Islet precursor cell (in vitro differentiated cells): ENCODE measurements around the gene CIAPIN1.
"Not testable (repeated sequence)": the region's sequence is repeated elsewhere in the genome, so short reads cannot be mapped to it uniquely, and the experiment has no call there.

Source experiments
- DNase-seq: peaks from one replicate; pipeline ENCODE4 v3.0.0-alpha.2; 2018

CIAPIN1 gene

GRCh38 chr16:57403965-57404817, 43.0 kb downstream of the CIAPIN1 start, which contains the start of gene CCL17:
TSS of gene CCL17 (plus strand) at chr16:57404767. CDS start at chr16:57413933, 9,166 bp downstream.
- no peak for DNase-seq

- DNase-seq, result peak; percentile 63
Measured at GRCh38 chr16:57401943-57402640, 45.1 kb downstream of the CIAPIN1 start.

- not testable (repeated sequence) for DNase-seq
Measured at GRCh38 chr16:57397493-57397892, 49.7 kb downstream of the CIAPIN1 start.

GRCh38 chr16:57396786-57397185, 50.4 kb downstream of the CIAPIN1 start:
- DNase-seq, result no peak

DNA sequence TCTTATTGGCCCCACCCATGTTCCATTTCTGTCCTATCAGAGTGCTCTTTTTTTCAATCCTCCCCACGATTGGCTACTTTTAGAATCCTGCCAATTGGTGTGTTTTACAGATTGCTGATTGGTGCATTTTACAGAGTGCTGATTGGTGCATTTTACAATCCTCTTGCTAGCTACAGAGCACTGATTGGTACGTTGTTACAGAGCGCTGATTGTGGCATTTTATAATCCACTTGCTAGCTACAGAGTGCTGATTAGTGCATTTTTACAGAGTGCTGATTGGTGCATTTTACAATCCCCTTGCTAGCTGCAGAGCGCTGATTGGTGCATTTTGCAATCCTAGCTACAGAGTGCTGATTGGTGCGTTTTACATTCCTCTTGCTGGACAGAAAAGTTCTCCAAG, 52.2 kb downstream of the CIAPIN1 start:
- DNase-seq, result no peak

DNA sequence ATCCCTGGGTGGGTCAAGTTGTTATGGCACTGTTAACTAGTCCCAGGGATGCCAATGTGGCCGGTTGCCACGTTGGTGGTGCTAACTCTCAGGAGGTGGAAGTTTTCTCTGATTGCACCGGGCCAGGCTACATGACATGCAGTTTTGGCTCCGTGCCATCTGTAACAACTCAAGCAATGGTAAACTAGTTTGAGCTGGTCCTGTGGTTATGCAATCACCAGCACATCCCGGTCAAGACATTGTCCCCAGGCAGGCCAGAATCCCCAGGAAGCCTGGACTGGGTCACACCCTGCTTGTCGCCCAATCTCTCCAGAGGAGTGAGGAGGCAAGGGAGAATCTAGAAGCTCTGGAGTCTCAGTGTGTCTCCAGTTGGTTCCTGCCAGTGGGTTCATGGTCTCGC, 52.7 kb downstream of the CIAPIN1 start:
- no peak for DNase-seq

GRCh38 chr16:57392694-57393093, 54.5 kb downstream of the CIAPIN1 start:
- DNase-seq, result no peak

DNA sequence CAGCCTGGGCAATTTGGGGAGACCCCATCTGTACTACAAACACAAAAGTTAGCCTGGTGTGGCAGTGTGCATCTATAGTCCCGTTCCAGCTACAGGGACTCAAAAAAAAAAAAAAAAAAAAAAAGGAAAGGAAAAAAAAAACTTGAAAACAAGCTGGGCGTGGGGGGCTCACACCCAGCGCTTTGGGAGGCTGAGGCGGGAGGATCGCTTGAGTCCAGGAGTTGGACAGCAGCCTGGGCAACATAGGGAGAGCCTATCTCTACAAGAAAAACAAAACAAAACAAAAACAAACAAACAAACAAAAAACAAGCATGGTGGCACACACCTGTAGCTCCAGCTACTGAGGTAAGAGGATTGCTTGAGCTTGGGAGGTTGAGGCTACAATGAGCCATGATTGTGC, 55.5 kb downstream of the CIAPIN1 start:
- DNase-seq, result no peak

DNA sequence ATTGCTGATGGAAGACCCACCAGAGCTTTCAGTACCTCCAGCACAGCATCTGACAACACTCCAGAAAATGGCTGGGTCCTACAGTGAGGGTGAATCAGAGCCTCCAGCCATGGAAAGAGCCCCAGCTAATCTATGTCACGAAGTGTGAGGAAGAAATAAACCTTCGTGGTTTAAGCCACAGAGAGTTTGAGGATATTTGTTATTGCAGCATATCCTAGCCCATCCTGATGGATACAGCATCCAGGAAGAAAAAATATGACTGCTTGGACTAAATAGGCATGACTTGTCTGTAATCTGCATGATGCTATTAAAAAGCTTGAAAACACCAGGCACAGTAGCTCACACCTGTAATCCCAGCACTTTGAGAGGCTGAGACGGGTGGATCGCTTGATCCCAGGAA, 55.9 kb downstream of the CIAPIN1 start:
- DNase-seq, result no peak

DNA sequence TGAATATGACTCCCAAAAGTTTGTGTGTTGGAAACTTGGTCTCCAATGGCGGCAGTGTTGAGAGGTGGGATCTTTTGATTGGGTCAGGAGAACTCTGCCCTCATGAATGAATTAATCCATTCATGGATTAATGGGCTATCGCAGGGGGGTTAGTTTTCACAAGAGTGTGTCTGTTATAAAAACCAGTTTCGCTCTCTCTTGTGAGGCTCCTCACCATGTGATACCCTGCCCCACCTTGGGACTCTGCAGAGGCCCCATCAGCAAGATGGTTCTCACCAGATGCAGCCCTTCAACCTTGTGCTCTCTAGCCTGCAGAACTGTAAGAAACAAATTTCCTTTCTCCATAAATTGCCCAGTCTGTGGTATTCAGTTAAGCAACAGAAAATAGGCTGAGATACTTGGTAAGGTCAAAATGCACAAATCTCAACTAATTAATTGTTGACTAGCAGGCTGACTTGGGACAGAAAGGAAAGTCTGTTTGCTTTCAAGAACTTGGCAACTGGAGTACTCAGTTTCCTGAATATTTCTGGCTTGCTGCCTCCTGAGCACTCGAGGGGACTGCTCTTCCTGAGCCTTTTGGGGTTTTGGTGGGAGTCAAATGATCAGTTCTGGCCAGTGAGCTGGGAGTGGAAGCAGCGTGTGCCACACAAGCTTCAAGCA, 56.4 kb downstream of the CIAPIN1 start:
- DNase-seq, result no peak

GRCh38 chr16:57389087-57389468, 58.1 kb downstream of the CIAPIN1 start:
- no peak for DNase-seq

- no peak for DNase-seq
Measured at GRCh38 chr16:57388359-57389086, 58.7 kb downstream of the CIAPIN1 start.

GRCh38 chr16:57387598-57388354, 59.4 kb downstream of the CIAPIN1 start:
- no peak for DNase-seq

DNA sequence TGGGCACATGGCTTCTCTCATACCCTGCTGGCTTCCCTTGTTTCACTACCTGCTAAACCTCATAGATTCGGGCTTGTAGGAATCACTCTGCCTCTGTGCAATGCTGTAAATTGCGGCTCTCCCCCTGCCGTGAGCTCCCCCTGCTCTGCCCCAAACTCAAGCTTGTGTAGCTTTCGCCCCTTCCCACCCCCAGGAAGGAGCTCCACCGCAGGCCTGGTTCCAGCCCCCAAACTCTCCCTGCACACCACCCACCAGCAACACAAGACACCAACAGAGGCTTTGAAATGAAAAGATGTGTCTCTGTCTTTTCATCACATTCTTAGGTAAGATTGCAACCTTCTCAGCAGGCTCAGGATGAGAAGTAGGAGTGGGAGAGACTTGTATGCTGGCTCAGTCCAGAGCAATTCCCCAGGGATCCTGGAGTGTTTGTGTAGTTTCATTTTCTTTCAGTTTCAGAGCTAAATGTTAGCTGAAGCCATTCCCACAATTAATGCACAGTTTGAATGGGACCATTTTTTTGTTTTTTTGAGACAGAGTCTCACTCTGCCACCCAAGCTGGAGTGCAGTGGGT, 60.7 kb downstream of the CIAPIN1 start:
- no peak for DNase-seq

- DNase-seq, result no peak
Measured at GRCh38 chr16:57385083-57385482, 62.1 kb downstream of the CIAPIN1 start.

- DNase-seq, result no peak
Measured at GRCh38 chr16:57384248-57385070, 62.7 kb downstream of the CIAPIN1 start.

GRCh38 chr16:57383276-57384247, 63.6 kb downstream of the CIAPIN1 start:
- DNase-seq, result peak; percentile 95

DNA sequence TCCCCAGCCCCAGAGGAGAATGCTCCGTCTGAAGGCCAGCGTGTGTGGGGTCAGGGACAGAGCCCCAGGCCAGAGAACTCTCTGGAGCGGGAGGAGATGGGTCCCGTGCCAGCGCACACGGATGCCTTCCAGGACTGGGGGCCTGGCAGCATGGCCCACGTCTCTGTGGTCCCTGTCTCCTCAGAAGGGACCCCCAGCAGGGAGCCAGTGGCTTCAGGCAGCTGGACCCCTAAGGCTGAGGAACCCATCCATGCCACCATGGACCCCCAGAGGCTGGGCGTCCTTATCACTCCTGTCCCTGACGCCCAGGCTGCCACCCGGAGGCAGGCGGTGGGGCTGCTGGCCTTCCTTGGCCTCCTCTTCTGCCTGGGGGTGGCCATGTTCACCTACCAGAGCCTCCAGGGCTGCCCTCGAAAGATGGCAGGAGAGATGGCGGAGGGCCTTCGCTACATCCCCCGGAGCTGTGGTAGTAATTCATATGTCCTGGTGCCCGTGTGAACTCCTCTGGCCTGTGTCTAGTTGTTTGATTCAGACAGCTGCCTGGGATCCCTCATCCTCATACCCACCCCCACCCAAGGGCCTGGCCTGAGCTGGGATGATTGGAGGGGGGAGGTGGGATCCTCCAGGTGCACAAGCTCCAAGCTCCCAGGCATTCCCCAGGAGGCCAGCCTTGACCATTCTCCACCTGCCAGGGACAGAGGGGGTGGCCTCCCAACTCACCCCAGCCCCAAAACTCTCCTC, 64.5 kb downstream of the CIAPIN1 start:
- no peak for DNase-seq
